NCI-H1417 treated with DMSO at 0.1 percent for 48 hours (cell line): ENCODE results near the gene ATP6V0C.
"Not testable (repeated sequence)": the region's sequence is repeated elsewhere in the genome, so short reads cannot be mapped to it uniquely, and the experiment has no call there.

ENCODE experiments used
- DNase-seq: peaks from one replicate; lab custom pipeline; 2025; lab: John Stamatoyannopoulos, UW

Gene ATP6V0C

GRCh38 chr16:2554709-2555425 lies 41.1 kb downstream of the ATP6V0C start:
- not testable (repeated sequence) for DNase-seq

GRCh38 chr16:2557150-2557549 lies 43.4 kb downstream of the ATP6V0C start:
- DNase-seq, result not testable (repeated sequence)

- DNase-seq, result not testable (repeated sequence)
These were observed 46.5 kb downstream of the ATP6V0C start for GRCh38 chr16:2560131-2560797.

GRCh38 chr16:2560798-2561133 lies 47.0 kb downstream of the ATP6V0C start:
- not testable (repeated sequence) for DNase-seq

- DNase-seq, result not testable (repeated sequence)
These were observed 53.8 kb downstream of the ATP6V0C start for GRCh38 chr16:2567506-2567905.

- not testable (repeated sequence) for DNase-seq
These were observed 54.8 kb downstream of the ATP6V0C start for GRCh38 chr16:2568573-2568972.
